PC-3 (cell line): ENCODE data around the gene LRCH1. TPM values are rescaled to one million over a fixed set of nuclear protein-coding genes. Genes with fewer than 3 reads are reported as not detected.

Experiments used
- ATAC-seq: fragments of 200-7000 bp; cut with Tn5 transposase; 2 replicates; pipeline ENCODE4 v1.9.1; 2020; ENCODE audit warnings: mild to moderate bottlenecking, moderate library complexity
- BruUV-seq: library from RNA; stranded (reverse); fragments of 400-500 nt; replicated peaks from 2 replicates; lab custom pipeline; 2021; lab: Mats Ljungman, UMichigan
- CTCF ChIA-PET: fragments of 300-600 bp; sonication (Branson Sonifier 250); formaldehyde crosslinking; loops from one replicate; lab custom pipeline; 2022; ENCODE audit warnings: antibody characterized with exemption; lab: Charles Lee
- POLR2A ChIA-PET: fragments of 300-600 bp; sonication (Branson Sonifier 250); formaldehyde crosslinking; loops from one replicate; lab custom pipeline; 2022; ENCODE audit warnings: antibody characterized with exemption; ENCODE audit not compliant: unreplicated experiment; lab: Charles Lee
- DNase-seq: peaks from one replicate; pipeline ENCODE4 v3.0.0-alpha.2; 2015
- H2AFZ ChIP-seq: fragments of 300-600 bp; sonication (generic); 2 replicates; pipeline ENCODE4 v1.6.0; 2016; ENCODE audit warnings: antibody characterized with exemption, low read length
- H3F3A ChIP-seq: fragments of 300-600 bp; sonication (generic); one replicate; pipeline ENCODE4 v1.6.0; 2017; ENCODE audit warnings: antibody characterized with exemption, low read length, control low read depth, mild to moderate bottlenecking; ENCODE audit not compliant: unreplicated experiment
- H3K27ac ChIP-seq: fragments of 300-600 bp; sonication (generic); 2 replicates; pipeline ENCODE4 v1.5.1; 2016; ENCODE audit warnings: mild to moderate bottlenecking, low read length
- H3K27me3 ChIP-seq: fragments of 300-600 bp; sonication (generic); 2 replicates; pipeline ENCODE4 v1.6.1; 2016; ENCODE audit warnings: low read length, mixed read lengths
- H3K36me3 ChIP-seq: fragments of 300-600 bp; sonication (generic); 2 replicates; pipeline ENCODE4 v1.6.1; 2016; ENCODE audit warnings: low read depth, mixed run types, low read length, mixed read lengths
- H3K4me1 ChIP-seq: fragments of 300-600 bp; sonication (generic); 2 replicates; pipeline ENCODE4 v1.5.1; 2016; ENCODE audit warnings: low read length; ENCODE audit not compliant: insufficient read depth
- H3K4me2 ChIP-seq: fragments of 300-600 bp; sonication (generic); 2 replicates; pipeline ENCODE4 v1.6.0; 2016; ENCODE audit warnings: low read length
- H3K4me3 ChIP-seq: fragments of 300-600 bp; sonication (generic); 2 replicates; pipeline ENCODE4 v1.5.1; 2016; ENCODE audit warnings: mild to moderate bottlenecking, low read length, mixed read lengths
- H3K79me2 ChIP-seq: fragments of 300-600 bp; sonication (generic); 2 replicates; pipeline ENCODE4 v1.6.1; 2017; ENCODE audit warnings: low read length, mixed read lengths
- H3K9ac ChIP-seq: fragments of 300-600 bp; sonication (generic); 2 replicates; pipeline ENCODE4 v1.6.0; 2016; ENCODE audit warnings: mild to moderate bottlenecking, low read length
- H3K9me2 ChIP-seq: fragments of 300-600 bp; sonication (generic); replicated peaks from 2 replicates; pipeline ENCODE4 v1.6.1; 2016; ENCODE audit warnings: mixed run types, low read length, mixed read lengths
- H3K9me3 ChIP-seq: fragments of 300-600 bp; sonication (generic); 2 replicates; pipeline ENCODE4 v1.6.1; 2016; ENCODE audit warnings: low read length, mixed read lengths
- H4K20me1 ChIP-seq: fragments of 300-600 bp; sonication (generic); 2 replicates; pipeline ENCODE4 v1.6.1; 2016; ENCODE audit warnings: low read length, mixed read lengths
- CTCF ChIP-seq: fragments of 300-600 bp; sonication (generic); conservative IDR thresholded peaks from 2 replicates; pipeline ENCODE4 v1.5.1; 2017; ENCODE audit warnings: antibody characterized with exemption, low read depth, mild to moderate bottlenecking, low read length
- EZH2 ChIP-seq: fragments of 300-600 bp; sonication (generic); IDR thresholded peaks from one replicate; pipeline ENCODE4 v1.6.1; 2017; ENCODE audit warnings: antibody characterized with exemption, mild to moderate bottlenecking, low read length; ENCODE audit not compliant: unreplicated experiment
- EZH2phosphoT487 ChIP-seq: fragments of 300-600 bp; sonication (generic); IDR thresholded peaks from 2 replicates; pipeline ENCODE4 v1.6.1; 2018; ENCODE audit warnings: mild to moderate bottlenecking, antibody characterized with exemption, low read length, borderline replicate concordance
- intact Hi-C: fragments of 100-400 bp; cut with micrococcal nuclease; formaldehyde crosslinking; loops from 2 replicates; pipeline ENCODE4 v1.9.0; 2023
- total RNA-seq: library from RNA; depleted of rRNA; stranded (reverse); fragments of >200 nt; gene quantifications from 2 replicates; pipeline ENCODE4 v1.2.3, GENCODE V29; 2014

Gene LRCH1
- total RNA-seq, 1 experiment from 2014 or later = 4.3 TPM

- H3K36me3 ChIP-seq = no peaks in the 10 kb centered on the region
- no peaks in the 10 kb centered on the region for H4K20me1 ChIP-seq
- H3K9me2 ChIP-seq = no peaks in the 10 kb centered on the region
- no peaks in the 10 kb centered on the region for H3K79me2 ChIP-seq
- DNase-seq = no peak
- intact Hi-C loops = no loop called here
- ChIA-PET POLR2A (no interaction called here), CTCF (no interaction called here)
- H3K9ac ChIP-seq = no peak overlapping the region
- no peak overlapping the region for H2AFZ ChIP-seq
- BruUV-seq = no TSS peak
- H3K27me3 ChIP-seq = no peaks in the 10 kb centered on the region
- no peaks in the 10 kb centered on the region for H3K9me3 ChIP-seq
- H3F3A ChIP-seq = no peaks in the 10 kb centered on the region
- no peak for ATAC-seq
- H3K27ac ChIP-seq = no peak overlapping the region
- peaks cover 20% of the 10 kb centered on the region for H3K4me1 ChIP-seq
- TF ChIP-seq CTCF = no peak
- no peak for TF ChIP-seq EZH2
- no peak for TF ChIP-seq EZH2phosphoT487
- no peak overlapping the region for H3K4me2 ChIP-seq
- H3K4me3 ChIP-seq = no peak overlapping the region
Observed at GRCh38 chr13:46535002-46535401, 18.0 kb upstream of the LRCH1 start.

GRCh38 chr13:46535825-46536224 lies 17.1 kb upstream of the LRCH1 start:
- BruUV-seq = no TSS peak
- peaks cover 15% of the 10 kb centered on the region for H3K4me1 ChIP-seq
- no peaks in the 10 kb centered on the region for H3K9me2 ChIP-seq
- POLR2A ChIA-PET = no interaction called here
- CTCF ChIA-PET = no interaction called here
- no peaks in the 10 kb centered on the region for H4K20me1 ChIP-seq
- H2AFZ ChIP-seq = no peak overlapping the region
- no peaks in the 10 kb centered on the region for H3K9me3 ChIP-seq
- no peaks in the 10 kb centered on the region for H3K36me3 ChIP-seq
- H3K4me3 ChIP-seq = no peak overlapping the region
- no peaks in the 10 kb centered on the region for H3F3A ChIP-seq
- ATAC-seq (no peak), DNase-seq (no peak)
- TF ChIP-seq EZH2 (no peak), EZH2phosphoT487 (no peak), CTCF (no peak)
- intact Hi-C loops = no loop called here
- no peaks in the 10 kb centered on the region for H3K27me3 ChIP-seq
- no peak overlapping the region for H3K9ac ChIP-seq
- H3K27ac ChIP-seq = no peak overlapping the region
- no peaks in the 10 kb centered on the region for H3K79me2 ChIP-seq
- H3K4me2 ChIP-seq = no peak overlapping the region

- ATAC-seq (no peak), DNase-seq (no peak)
- Histone ChIP-seq H2AFZ (no peak overlapping the region), H3F3A (no peaks in the 10 kb centered on the region), H3K27me3 (no peaks in the 10 kb centered on the region), H3K9me3 (no peaks in the 10 kb centered on the region), H3K9me2 (no peaks in the 10 kb centered on the region), H3K4me1 (peaks cover 10% of the 10 kb centered on the region), H3K36me3 (no peaks in the 10 kb centered on the region), H3K27ac (no peak overlapping the region), H3K9ac (no peak overlapping the region), H3K4me2 (no peak overlapping the region), H3K79me2 (no peaks in the 10 kb centered on the region), H4K20me1 (no peaks in the 10 kb centered on the region), H3K4me3 (no peak overlapping the region)
- POLR2A ChIA-PET = no interaction called here
- BruUV-seq = no TSS peak
- CTCF ChIA-PET = no interaction called here
- intact Hi-C loops = no loop called here
- TF ChIP-seq EZH2phosphoT487 = no peak
- TF ChIP-seq EZH2 = no peak
- no peak for TF ChIP-seq CTCF
Observed at GRCh38 chr13:46536341-46536740, 16.6 kb upstream of the LRCH1 start.
